SU-DHL-6 (cell line): ENCODE results near the gene TPI1.

Experiments used
- H2AFZ ChIP-seq: fragments of 200-600 bp; sonication (generic); 2 replicates; pipeline ENCODE4 v1.6.1; 2014; ENCODE audit warnings: low read depth, mild to moderate bottlenecking, moderate library complexity, mixed read lengths, antibody characterized with exemption, low read length; ENCODE audit not compliant: severe bottlenecking
- H3F3A ChIP-seq: fragments of 200-600 bp; shearing (Covaris generic); 2 replicates; pipeline ENCODE4 v1.6.0; 2016; ENCODE audit warnings: antibody characterized with exemption, mild to moderate bottlenecking; ENCODE audit not compliant: insufficient read depth
- H3K27ac ChIP-seq: fragments of 200-600 bp; sonication (generic); 2 replicates; pipeline ENCODE4 v1.5.1; 2016; ENCODE audit warnings: low read depth, mild to moderate bottlenecking, low read length, moderate library complexity, mixed read lengths
- H3K27me3 ChIP-seq: fragments of 200-600 bp; sonication (generic), shearing (Covaris generic); 2 replicates; pipeline ENCODE4 v1.6.0; 2014; ENCODE audit warnings: mild to moderate bottlenecking, low read length
- H3K36me3 ChIP-seq: fragments of 200-600 bp; sonication (generic); 2 replicates; pipeline ENCODE4 v1.6.1; 2014; ENCODE audit warnings: mild to moderate bottlenecking, low read length, mixed read lengths
- H3K4me2 ChIP-seq: fragments of 300-600, 200-600 bp; shearing (Covaris generic), sonication (generic); 2 replicates; pipeline ENCODE4 v1.6.0; 2014; ENCODE audit warnings: low read length, low read depth, mild to moderate bottlenecking; ENCODE audit not compliant: poor library complexity, severe bottlenecking
- H3K4me3 ChIP-seq: fragments of 200-600 bp; sonication (generic); 2 replicates; pipeline ENCODE4 v1.5.1; 2014; ENCODE audit warnings: antibody characterized with exemption, low read length, mild to moderate bottlenecking, mixed read lengths; ENCODE audit not compliant: insufficient read depth, poor library complexity, severe bottlenecking
- H3K79me2 ChIP-seq: fragments of 200-600 bp; sonication (generic); 2 replicates; pipeline ENCODE4 v1.6.1; 2014; ENCODE audit warnings: mild to moderate bottlenecking, low read length, moderate library complexity; ENCODE audit not compliant: insufficient read depth
- H3K9ac ChIP-seq: fragments of 200-600 bp; sonication (generic); 2 replicates; pipeline ENCODE4 v1.7.0; 2014; ENCODE audit warnings: mild to moderate bottlenecking, low read length
- H3K9me2 ChIP-seq: fragments of 200-600 bp; sonication (generic); replicated peaks from 2 replicates; pipeline ENCODE4 v1.6.1; 2014; ENCODE audit warnings: low read length; ENCODE audit not compliant: insufficient read depth
- H3K9me3 ChIP-seq: fragments of 200-600 bp; sonication (generic); 2 replicates; pipeline ENCODE4 v1.6.1; 2014; ENCODE audit warnings: low read length, mixed read lengths; ENCODE audit not compliant: insufficient read depth
- H4K20me1 ChIP-seq: fragments of 200-600 bp; sonication (generic); 2 replicates; pipeline ENCODE4 v1.6.1; 2014; ENCODE audit warnings: low read depth, mild to moderate bottlenecking, antibody characterized with exemption, low read length, moderate library complexity, mixed read lengths
- CTCF ChIP-seq: fragments of 200-600 bp; sonication (generic); IDR thresholded peaks from one replicate; pipeline ENCODE4 v1.5.1; 2017; ENCODE audit warnings: antibody characterized with exemption, mild to moderate bottlenecking, low read length, moderate library complexity; ENCODE audit not compliant: insufficient read depth, poor library complexity, severe bottlenecking
- EZH2phosphoT487 ChIP-seq: fragments of 200-600 bp; sonication (generic), shearing (Covaris generic); conservative IDR thresholded peaks from 2 replicates; pipeline ENCODE4 v1.6.1; 2018; ENCODE audit warnings: mild to moderate bottlenecking, antibody characterized with exemption, low read length, moderate library complexity, mixed read lengths

TPI1 gene

DNA sequence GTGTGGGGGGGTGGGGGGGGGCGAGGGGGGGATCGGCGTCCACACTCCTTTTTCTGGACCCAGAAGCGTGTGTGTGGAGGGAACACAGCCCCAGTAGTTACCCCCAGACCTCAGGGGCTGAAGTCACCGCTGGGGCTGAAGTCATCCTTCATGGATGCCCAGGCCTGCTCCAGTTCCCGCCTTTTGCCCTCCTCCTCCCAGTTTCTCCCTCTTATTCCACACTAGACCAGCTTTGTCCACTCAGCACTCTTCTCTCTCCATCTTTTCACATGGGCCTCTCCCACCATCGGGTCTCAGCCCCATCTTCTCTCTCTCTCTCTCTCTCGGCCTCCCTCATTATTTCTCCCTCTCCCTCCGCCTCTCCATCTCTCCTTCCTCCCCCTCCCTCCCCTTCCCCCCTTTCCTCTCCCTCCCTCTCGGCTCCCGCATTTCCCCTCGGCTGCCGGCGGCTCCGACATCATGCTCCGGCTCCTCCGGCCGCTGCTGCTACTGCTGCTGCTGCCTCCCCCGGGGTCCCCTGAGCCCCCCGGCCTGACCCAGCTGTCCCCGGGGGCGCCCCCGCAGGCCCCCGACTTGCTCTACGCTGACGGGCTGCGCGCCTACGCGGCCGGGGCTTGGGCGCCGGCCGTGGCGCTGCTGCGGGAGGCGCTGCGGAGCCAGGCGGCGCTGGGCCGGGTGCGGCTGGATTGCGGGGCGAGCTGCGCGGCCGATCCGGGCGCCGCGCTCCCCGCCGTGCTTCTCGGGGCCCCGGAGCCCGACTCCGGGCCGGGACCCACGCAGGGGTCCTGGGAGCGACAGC is 39.1 kb upstream of the TPI1 start, which contains the start of gene P3H3:
Gene P3H3, plus strand, starts transcription at position 426 of the 799 bp plus-strand sequence. Its CDS starts 34 bp downstream, at position 460.
- Histone ChIP-seq H3K9me3 (no peaks in the 10 kb centered on the region), H3K4me3 (peak within 1 kb of the TSS; percentile 5), H3K36me3 (no peaks in the 10 kb centered on the region), H4K20me1 (no peaks in the 10 kb centered on the region; the same call in 1 of the 2 replicates), H3K4me2 (peak within 1 kb of the TSS; percentile 29), H3K9ac (no peak within 1 kb of the TSS), H3F3A (no peaks in the 10 kb centered on the region), H2AFZ (no peak within 1 kb of the TSS), H3K27ac (no peak within 1 kb of the TSS), H3K9me2 (no peaks in the 10 kb centered on the region), H3K79me2 (no peaks in the 10 kb centered on the region), H3K27me3 (no peaks in the 10 kb centered on the region)
- TF ChIP-seq EZH2phosphoT487 (peak; percentile 99; the same call in 1 of the 2 replicates), CTCF (no peak)

GRCh38 chr12:6828781-6829535 is 38.4 kb upstream of the TPI1 start:
- Histone ChIP-seq H3K27ac (no peak overlapping the region), H3K4me2 (peak overlapping the region; percentile 29), H3K4me3 (peak overlapping the region; percentile 5), H3K9ac (no peak overlapping the region), H4K20me1 (no peaks in the 10 kb centered on the region; the same call in 1 of the 2 replicates), H3F3A (no peaks in the 10 kb centered on the region), H3K27me3 (no peaks in the 10 kb centered on the region), H3K9me3 (no peaks in the 10 kb centered on the region), H3K36me3 (no peaks in the 10 kb centered on the region), H2AFZ (no peak overlapping the region), H3K79me2 (no peaks in the 10 kb centered on the region), H3K9me2 (no peaks in the 10 kb centered on the region)
- TF ChIP-seq CTCF (no peak), EZH2phosphoT487 (peak; percentile 99; the same call in 1 of the 2 replicates)

GRCh38 chr12:6829536-6830220 is 37.7 kb upstream of the TPI1 start:
- H3K79me2 ChIP-seq: no peaks in the 10 kb centered on the region
- no peaks in the 10 kb centered on the region; the same call in 1 of the 2 replicates for H4K20me1 ChIP-seq
- no peak for TF ChIP-seq EZH2phosphoT487
- no peak for TF ChIP-seq CTCF
- H3K27me3 ChIP-seq: no peaks in the 10 kb centered on the region
- H3K9me2 ChIP-seq: no peaks in the 10 kb centered on the region
- H3K4me2 ChIP-seq: peak overlapping the region; percentile 29
- H3K4me3 ChIP-seq: no peak overlapping the region
- no peaks in the 10 kb centered on the region for H3K36me3 ChIP-seq
- no peaks in the 10 kb centered on the region for H3F3A ChIP-seq
- H2AFZ ChIP-seq: no peak overlapping the region
- H3K27ac ChIP-seq: no peak overlapping the region
- no peak overlapping the region for H3K9ac ChIP-seq
- no peaks in the 10 kb centered on the region for H3K9me3 ChIP-seq
